HG03025 (cell line): ENCODE results near the gene LOXL3.
"Not testable (repeated sequence)": the region's sequence is repeated elsewhere in the genome, so short reads cannot be mapped to it uniquely, and the experiment has no call there.

Experiments
- ATAC-seq: cut with Tn5 transposase; IDR thresholded peaks from one replicate; pipeline ENCODE4 v1.9.1; 2021; ENCODE audit warnings: mild to moderate bottlenecking, moderate library complexity; ENCODE audit not compliant: unreplicated experiment, low FRiP score

The LOXL3 gene

DNA sequence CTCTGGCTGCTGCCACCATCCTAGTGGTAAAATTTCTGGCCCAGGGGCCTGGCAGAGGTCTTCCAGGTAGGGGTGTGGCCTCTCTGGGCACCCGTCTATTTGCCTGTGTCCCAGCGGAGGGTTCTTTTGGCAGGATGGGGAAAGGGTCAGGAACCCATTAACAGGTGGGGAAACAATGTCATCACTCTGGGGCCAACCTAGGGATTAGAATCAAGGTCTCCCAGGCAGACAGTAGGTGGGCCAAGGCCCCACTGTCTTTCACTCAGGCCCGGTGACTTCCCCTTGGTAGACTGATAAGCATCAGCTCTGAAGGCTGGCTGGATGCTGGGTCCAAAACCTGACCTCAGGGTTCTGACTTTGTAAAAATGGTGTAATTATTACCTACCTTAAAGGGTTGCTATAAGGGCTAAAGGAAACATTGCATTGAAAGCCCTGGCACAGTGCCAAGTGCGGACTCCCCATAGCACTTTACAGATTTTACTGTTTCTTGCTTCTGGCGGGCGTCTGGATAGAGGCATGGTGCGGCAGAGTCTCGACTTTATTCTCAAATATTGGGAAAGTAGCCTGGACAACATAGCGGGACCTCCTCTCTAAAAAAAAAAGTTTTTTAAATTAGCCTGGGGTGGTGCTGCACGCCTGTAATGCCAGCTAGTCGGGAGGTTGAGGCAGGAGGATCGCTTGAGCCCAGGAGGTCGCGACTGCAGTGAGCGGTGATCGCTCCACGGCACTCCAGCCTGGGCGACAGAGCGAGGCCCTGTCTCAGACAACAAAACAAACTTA, 56.6 kb downstream of the LOXL3 start:
- no peak for ATAC-seq

DNA sequence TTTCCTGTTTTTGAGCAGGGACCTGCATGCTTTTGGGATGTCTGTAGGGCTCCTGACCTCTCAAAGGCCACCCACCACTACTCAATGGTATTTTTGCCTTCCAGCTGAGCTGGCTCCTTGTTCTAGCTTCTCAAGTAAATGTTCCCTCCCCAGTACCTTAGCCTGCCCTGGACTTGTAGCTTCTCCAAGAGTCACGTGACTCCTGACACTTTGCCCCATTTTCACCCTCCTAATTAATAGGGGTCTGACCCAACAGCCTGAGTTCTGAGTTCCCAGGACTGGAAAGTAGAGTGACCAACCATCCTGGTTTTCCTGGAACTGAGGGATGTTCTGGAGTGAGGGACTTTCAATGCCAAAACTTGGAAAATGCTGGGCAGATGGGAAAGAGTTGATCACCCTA, 58.3 kb downstream of the LOXL3 start:
- no peak for ATAC-seq

DNA sequence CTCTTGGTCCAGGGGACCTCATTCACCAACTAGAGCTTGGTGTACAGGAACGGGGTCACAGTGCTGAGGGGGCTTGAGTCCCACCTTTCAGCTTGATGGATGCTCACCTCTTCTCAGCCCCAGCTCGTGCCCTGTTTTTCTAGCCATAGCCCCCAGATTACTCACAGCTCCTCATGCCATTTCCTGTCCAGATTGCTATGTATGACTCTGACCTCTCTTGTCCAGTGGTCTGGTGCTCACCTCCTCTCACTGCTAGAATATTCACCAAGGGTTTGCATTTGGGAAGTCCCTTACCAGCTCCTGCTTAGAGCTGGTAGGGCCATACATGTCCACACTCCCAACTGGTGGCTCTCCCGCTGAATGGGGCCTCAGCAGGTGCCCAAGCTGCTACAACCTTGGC, 60.2 kb downstream of the LOXL3 start:
- ATAC-seq, result no peak

DNA sequence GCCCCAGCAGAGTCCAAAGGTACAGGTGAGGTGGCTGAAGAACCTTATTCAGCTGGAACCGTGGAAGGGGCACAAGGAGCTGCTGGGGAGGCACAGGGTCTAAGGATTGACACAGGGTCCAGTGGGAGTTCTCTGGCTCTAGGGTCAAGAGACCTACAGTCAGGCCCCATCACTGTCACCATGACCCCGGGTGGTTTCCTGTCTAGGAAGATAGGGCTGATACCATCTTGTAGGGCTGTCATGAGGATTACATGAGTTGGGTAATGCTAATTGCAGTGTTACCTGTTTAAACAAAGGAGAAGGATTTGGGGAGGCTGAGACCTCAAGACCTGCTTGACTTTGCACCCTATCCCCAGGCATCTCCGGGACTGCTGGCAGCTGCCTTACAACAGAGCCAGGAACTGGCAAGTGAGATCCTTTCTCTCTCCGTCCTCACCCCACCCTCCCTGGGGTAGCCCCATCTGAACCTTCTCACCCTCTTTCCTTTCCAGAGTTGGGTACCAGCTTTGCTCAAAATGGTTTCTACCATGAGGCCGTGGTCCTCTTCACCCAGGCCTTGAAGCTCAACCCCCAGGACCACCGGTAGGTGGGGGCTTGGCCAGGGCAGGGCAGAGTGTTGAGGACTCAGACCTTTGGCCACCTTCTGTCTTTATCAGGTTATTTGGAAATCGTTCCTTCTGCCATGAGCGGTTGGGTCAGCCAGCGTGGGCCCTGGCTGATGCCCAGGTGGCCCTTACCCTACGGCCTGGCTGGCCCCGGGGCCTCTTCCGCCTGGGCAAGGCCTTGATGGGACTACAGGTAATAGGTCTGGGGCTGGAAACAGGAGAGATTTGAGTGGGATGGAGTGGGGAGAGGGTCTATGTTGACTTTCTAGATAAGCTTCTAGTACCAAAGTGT, 61.8 kb downstream of the LOXL3 start:
- ATAC-seq, result no peak

DNA sequence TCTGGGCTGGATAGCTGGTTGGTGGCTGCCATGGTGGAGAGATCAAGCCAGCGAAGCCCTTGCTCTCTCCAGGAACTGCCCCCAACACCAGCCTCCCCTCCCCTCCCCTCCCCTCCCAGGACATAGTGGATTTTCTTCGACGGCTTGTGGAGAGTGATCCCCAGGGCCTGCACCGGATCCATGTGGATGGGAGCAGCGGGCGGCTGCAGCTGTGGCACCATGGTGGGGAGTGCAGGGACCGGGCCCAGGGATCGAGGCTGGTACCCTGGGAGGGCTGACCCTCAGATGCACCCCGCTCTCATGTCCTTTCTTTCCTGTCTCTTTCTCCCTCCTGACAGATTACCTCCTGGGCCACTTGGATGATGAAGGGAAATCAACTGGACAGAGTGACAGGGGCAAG, 63.8 kb downstream of the LOXL3 start:
- no peak for ATAC-seq

DNA sequence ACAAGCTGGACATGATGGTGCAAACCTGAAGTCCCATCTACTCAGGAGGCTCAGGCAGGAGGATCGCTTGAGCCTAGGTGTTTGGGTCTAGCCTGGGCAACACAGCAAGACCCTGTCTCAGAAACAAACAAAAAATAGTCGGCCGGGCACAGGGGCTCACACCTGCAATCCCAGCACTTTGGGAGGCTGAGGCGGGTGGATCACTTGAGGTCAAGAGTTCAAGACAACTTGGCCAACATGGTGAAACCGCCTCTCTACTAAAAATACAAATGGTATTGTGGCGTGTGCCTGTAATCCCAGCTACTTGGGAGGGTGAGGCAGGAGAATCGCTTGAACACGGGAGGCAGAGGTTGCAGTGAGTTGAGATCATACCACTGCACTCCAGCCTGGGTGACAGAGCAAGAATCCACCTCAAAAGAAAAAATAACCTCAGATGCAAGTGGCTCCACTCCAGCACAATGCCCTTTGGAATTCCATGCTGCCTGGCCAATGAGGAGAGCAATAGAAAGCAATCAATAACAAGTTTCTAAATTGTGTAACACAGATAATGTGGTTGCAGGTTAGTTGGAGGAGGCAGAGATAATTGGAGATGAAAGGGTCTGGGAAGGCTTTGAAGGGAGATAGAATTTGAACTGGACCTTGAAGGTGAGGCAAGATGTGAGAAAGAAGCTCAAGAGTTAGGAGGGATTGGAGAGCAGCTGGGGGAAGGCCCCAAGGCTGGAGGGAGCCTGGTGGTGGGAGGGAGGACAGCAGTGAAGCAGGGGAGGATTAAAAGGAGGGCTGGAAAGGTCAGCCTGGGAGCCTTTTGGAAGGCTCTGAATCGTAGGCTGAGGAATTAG, 64.9 kb downstream of the LOXL3 start:
- ATAC-seq, result no peak

DNA sequence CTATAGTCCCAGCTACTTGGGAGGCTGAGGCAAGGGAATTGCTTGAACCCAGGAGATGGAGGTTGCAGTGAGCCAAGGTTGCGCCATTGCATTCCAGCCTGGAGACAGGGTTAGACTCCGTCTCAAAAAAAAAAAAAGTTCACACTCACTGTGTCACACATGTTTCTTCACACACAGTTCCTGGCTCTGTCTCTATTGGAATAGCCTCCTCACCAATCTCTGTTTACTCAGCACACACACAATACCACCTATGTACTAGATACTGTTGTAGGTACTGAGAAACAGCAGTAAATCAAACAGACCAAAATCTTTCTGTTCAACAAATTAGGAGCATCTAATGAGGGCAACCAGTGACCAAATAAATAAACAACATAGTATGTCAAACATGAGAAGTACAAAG, 67.6 kb downstream of the LOXL3 start:
- ATAC-seq, result no peak

DNA sequence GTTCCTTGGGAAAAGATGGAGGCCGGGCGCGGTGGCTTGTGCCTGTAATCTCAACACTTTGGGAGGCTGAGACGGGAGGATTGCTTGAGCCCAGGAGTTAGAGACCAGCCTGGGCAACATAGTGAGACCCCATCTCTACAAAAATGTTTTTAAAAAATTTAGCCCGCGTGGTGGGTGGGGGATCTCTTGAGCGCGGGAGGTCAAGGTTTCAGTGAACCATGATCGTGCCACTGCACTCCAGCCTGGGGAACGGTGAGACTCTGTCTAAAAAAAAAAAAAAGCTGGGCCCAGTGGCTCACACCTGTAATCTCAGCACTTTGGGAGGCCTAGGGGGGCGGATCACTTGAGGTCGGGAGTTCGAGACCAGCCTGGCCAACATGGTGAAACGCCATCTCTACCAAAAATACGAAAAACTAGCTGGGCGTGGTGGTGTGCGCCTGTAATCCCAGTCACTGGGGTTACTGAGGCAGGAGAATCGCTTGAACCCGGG, 70.0 kb downstream of the LOXL3 start:
- ATAC-seq, result not testable (repeated sequence)

DNA sequence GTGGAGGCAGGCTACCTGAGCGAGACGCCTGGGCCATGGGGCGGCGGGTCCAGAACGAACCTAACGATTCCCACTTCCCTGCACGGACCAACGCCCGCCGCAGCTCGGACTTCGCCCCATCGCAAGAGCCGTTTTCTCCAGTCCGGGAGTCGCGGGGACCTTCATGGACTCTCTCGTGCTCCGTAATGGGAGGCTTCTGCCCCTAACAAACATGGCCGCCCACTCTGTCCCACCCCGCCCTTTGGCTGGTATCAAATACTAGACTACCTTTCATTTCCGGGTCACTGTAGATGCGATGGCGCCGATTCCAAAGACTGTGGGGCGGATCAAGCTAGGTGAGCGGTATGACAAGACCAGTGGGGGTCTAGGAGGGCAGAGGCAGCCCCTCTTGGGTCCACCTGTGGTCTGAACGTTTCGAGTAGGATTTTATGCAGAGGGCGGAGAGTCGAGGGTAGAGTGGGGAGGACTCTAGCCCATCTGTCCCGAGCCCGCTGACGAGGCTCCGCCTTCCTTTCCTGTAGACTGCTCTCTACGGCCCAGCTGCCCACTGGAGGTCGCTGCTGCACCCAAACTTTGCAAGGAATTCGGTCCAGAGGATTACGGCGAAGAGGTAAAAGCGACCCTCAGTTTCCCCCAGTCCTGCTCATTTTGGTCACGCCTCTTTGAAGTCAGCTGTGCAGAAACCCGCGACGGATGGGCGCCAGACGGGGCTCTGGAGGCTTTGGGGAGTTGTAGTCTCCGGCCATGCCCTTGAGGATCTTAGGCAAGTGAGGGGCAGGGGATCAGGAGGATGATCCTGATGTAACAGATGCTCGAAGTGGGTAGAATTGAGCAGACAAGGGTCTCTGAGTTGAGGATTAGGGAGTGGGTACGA, 70.7 kb downstream of the LOXL3 start, which contains the start of the genes CCDC142 and TTC31:
CCDC142 (minus strand) TSS at position 198 of the 874 bp plus-strand sequence; CDS start at position 37, 161 bp downstream.
TTC31 (plus strand) TSS at position 281 of the 874 bp plus-strand sequence; CDS start at position 296, 15 bp downstream.
- ATAC-seq, result peak; percentile 82
